T-helper 1 cell treated with Interleukin-12 subunit alpha and Interleukin-12 subunit beta and Interleukin-4 antibody, amounts not matched to agents 30 ng/mL and 1 ng/mL, for 36 hours (primary cell): Measurements from ENCODE around the gene KRTAP12-3. TPM values are rescaled to one million over a fixed set of nuclear protein-coding genes. Genes with fewer than 3 reads are reported as not detected.
"Not testable (repeated sequence)": the region's sequence is repeated elsewhere in the genome, so short reads cannot be mapped to it uniquely, and the experiment has no call there.

Experiments
- intact Hi-C: fragments of 100-400 bp; cut with micrococcal nuclease; formaldehyde crosslinking; loops from one replicate; pipeline ENCODE4 v1.15.1; 2024
- total RNA-seq: library from RNA; stranded (reverse); gene quantifications from 2 replicates; pipeline ENCODE4 v1.2.3, GENCODE V29; 2022

Gene KRTAP12-3
- total RNA-seq, 1 donor from 2014 or later = not detected

DNA sequence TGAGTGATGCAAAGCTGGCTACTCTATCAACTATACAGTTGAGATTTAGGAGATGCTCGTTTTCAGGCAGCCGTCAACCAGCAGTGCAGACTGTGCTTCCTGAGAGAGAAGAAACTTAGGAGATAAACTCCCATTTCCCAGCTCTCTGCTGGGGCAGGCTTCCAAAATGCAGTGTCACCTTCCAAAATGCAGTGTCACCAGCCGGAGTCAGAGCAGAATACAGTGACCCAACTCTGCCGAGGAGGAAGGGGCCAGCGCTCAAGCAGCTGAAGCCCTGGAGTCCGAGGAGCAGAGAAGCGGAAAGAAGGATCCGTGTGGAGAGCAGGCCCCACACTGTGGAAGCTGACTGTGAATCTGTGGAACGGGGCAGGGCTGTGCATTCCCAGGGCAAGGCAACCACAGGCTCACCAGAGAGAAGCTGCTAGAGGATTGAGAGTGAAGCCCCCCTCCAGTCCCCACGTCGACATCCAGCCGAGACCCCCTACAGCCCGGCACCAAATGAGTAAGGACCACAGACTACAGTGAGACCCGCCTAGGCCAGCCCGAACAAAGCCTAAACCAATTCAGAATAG lies 24.9 kb downstream of the KRTAP12-3 start:
- intact Hi-C loops = no loop called here

DNA sequence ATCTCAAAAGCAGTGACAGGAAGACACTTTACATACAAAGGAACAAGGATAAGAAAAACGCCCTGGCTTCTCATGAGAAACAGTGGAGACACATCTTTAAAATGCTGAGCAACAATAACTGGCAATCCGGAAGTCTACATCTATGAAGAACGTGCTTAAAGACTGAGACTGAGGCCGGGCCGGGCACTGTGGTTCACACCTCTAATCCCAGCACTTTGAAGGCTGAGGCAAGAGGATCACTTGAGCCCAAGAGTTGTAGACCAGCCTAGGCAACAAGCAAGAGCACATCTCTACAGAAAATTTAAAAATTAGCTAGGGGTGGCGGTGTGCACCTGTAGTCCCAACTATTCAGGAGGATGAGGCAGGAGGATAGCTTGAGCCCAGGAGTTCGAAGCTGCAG lies 26.3 kb downstream of the KRTAP12-3 start:
- intact Hi-C loops = no loop called here

- intact Hi-C loops = no loop called here
Measured at GRCh38 chr21:44684483-44684882, 26.8 kb downstream of the KRTAP12-3 start.

GRCh38 chr21:44685050-44685449 lies 27.3 kb downstream of the KRTAP12-3 start:
- intact Hi-C loops = not testable (repeated sequence)

- intact Hi-C loops = no loop called here
Measured at GRCh38 chr21:44686000-44686781, 28.5 kb downstream of the KRTAP12-3 start.

DNA sequence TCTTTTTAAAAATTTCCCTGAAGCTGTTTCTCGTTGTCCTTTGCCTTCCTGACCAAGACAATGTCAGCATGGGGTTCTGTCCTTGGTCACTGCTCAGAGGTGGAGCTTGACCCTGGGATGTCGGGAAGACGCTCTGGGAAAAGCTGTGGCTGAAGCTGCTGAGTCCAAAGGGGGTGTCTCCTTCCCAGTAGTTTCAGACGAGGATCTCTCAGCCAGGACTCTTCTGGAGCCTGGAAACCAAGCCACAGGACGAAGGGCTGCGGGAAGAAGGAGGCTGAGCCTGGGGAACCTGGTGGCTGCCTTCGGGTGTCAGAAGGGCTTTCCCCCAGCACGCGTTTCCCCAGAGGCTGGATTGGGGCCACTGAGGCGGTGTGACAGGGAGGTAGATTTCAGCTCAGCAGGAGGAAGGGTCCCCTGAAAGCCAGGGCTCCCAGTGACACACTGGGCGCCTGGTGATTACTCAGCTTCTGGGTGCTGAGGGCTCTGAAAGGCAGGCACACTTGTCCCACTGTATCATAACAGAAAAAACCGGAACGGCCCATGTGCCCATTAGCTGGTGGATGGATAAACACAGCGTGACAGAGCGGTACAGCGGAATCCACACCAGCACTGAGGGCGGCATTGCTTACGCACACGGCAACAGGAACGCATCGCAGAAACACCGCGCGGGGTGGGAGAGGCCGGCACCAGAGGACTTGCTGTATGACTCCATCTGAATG lies 29.3 kb downstream of the KRTAP12-3 start:
- intact Hi-C loops = no loop called here

- intact Hi-C loops = no loop called here
Measured at GRCh38 chr21:44687671-44688070, 29.9 kb downstream of the KRTAP12-3 start.

DNA sequence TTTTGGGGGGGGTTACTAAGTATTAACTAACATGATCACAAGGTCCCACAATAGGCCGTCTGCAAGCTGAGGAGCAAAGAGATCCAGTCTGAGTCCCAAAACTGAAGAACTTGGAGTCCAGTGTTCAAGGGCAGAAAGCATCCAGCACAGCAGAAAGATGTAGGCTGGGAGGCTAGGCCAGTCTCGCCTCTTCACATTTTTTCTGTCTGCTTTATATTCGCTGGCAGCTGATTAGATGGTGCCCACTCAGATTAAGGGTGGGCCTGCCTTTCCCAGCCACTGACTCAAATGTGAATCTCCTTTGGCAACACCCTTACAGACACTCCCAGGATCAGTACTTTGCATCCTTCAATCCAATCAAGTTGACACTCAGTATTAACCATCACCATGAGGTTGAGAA lies 32.0 kb downstream of the KRTAP12-3 start:
- intact Hi-C loops = not testable (repeated sequence)

- intact Hi-C loops = no loop called here
Measured at GRCh38 chr21:44691686-44692085, 34.0 kb downstream of the KRTAP12-3 start.

DNA sequence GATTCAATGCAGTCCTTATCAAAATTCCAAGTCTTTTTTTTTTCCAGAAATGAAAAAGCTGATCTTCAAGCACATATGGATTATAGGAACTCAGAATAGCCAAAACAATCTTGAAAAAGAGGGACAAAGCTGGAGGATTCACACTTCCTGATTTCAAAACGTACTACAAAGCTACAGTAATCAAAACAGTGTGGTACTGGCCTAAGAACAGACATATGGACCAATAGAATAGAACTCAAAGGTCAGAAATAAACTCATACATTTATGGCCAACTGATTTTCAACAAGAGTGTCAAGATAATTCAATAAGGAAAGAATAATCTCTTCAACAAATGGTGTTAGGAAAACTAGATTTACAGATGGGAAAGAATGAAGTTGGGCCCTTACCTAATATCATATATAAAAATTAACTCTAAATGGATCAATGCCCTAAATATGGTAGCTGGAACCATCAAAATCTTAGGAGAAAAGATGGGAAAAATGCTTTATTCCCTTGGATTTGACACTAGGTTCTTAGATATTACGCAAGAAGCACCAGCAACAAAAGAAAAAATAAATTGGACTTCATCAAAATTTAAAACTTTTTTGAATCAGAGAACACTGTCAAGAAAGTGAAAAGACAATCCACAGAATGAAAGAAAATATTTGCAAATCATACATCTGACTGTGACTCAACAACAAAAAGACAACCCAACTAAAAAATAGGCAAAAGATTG lies 35.2 kb downstream of the KRTAP12-3 start:
- intact Hi-C loops = no loop called here

DNA sequence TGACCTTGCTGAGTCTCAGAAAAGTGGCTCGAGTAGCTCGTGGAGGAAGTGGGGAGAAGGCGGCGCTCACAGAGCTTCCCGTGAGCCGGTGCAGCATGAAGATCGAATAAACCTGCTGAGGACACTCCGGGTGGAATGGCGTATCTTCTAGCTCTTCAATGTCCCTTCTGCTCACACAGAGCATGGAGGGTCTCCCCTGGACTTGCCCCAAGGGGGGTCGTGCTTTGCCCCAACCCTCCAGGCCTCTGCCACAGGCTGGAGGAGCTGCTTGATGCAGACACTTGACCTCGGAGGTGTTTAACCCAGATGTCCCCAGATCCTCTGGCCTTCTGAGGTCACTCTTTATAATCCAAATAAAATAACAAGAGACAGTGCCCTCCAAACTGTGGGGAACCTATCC lies 37.0 kb downstream of the KRTAP12-3 start:
- intact Hi-C loops = no loop called here

GRCh38 chr21:44695184-44695583 lies 37.5 kb downstream of the KRTAP12-3 start:
- intact Hi-C loops = no loop called here

GRCh38 chr21:44695641-44696040 lies 37.9 kb downstream of the KRTAP12-3 start:
- intact Hi-C loops = no loop called here

GRCh38 chr21:44696572-44696971 lies 38.8 kb downstream of the KRTAP12-3 start:
- intact Hi-C loops = no loop called here

- intact Hi-C loops = not testable (repeated sequence)
Measured at GRCh38 chr21:44697172-44697810, 39.6 kb downstream of the KRTAP12-3 start, which contains the start of gene KRTAP10-12. TSS of gene KRTAP10-12 (plus strand) at chr21:44697172. CDS start at chr21:44697202, 30 bp downstream.

GRCh38 chr21:44697811-44698734 lies 40.3 kb downstream of the KRTAP12-3 start:
- intact Hi-C loops = no loop called here

DNA sequence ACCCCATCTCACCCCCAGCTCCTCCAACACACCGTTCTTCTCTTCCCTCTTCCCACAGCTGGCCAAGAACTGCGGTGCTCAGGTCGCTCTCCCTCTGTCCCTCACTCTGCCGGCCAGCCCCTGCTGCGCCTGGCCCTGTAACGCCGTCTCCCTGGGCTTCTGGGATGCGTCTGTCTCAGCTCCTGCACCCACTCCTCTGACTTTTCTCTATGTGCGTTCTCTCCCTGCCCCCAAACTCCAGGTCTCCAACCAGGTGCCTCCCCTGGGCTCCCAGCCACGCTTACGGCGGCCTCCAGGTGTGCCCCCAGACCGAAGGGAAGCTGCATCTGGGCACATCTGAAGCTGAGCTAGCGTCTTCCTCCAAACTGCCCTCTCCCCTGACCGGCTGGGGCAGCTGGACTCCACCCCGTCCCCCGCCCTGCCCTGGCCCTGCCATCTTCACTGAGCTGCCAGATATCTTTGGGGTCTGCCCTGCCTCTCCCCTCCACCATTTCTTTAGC lies 41.8 kb downstream of the KRTAP12-3 start:
- intact Hi-C loops = no loop called here

GRCh38 chr21:44700101-44701022 lies 42.6 kb downstream of the KRTAP12-3 start:
- intact Hi-C loops = no loop called here

GRCh38 chr21:44701023-44701400 lies 43.3 kb downstream of the KRTAP12-3 start:
- intact Hi-C loops = no loop called here
